Measurements from ENCODE around the gene LYPD6B. TPM values are rescaled to one million over a fixed set of nuclear protein-coding genes. Genes with fewer than 3 reads are reported as not detected.

The LYPD6B gene
- polyA plus RNA-seq, 1 experiment = 0.26 TPM

DNA sequence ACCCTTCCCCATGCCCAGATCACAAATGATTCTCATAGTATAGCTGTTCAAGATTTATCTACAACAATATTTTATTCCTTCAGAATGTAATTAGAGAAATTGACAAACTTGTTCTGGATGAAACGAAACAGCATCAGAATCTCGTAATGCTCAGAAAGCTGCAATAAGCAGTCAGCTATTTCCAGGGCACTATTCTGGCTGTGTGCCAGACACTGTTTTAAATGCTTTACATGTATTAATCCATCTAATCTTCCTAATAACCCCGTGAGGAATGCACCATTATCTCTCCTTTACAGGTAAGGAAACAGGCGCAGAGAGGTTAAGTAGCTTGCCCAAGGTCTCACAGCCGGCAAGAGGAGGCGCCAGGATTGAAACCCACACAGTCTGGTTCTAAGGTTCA is 10.1 kb upstream of the LYPD6B start:
- peaks cover 6% of the 10 kb centered on the region for H3K27me3 ChIP-seq (ENCODE audit: control insufficient read depth, insufficient read depth, low read length)
- H3K9me3 ChIP-seq (ENCODE audit: control insufficient read depth, insufficient read depth, low read length) = no peaks in the 10 kb centered on the region
- TF ChIP-seq, protein P1, sequence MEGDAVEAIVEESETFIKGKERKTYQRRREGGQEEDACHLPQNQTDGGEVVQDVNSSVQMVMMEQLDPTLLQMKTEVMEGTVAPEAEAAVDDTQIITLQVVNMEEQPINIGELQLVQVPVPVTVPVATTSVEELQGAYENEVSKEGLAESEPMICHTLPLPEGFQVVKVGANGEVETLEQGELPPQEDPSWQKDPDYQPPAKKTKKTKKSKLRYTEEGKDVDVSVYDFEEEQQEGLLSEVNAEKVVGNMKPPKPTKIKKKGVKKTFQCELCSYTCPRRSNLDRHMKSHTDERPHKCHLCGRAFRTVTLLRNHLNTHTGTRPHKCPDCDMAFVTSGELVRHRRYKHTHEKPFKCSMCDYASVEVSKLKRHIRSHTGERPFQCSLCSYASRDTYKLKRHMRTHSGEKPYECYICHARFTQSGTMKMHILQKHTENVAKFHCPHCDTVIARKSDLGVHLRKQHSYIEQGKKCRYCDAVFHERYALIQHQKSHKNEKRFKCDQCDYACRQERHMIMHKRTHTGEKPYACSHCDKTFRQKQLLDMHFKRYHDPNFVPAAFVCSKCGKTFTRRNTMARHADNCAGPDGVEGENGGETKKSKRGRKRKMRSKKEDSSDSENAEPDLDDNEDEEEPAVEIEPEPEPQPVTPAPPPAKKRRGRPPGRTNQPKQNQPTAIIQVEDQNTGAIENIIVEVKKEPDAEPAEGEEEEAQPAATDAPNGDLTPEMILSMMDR (IDR thresholded peaks at IDR 0.05; ENCODE audit: low read depth, low read length) = no peak
- CTCF ChIA-PET = interaction anchor here (0.9 to 2.4 kb wide), 2 partner anchors 11 to 533 kb away, joined by 7 to 14 read pairs; no protein-coding TSS in a partner anchor
- no peak overlapping the region for H3K4me3 ChIP-seq (ENCODE audit: low read depth, low read length)
- no peak overlapping the region for H3K27ac ChIP-seq (ENCODE audit: low read depth, low read length)
- DNase-seq (ENCODE audit: low read depth, low spot score) = no peak
- POLR2A ChIA-PET = no interaction called here

DNA sequence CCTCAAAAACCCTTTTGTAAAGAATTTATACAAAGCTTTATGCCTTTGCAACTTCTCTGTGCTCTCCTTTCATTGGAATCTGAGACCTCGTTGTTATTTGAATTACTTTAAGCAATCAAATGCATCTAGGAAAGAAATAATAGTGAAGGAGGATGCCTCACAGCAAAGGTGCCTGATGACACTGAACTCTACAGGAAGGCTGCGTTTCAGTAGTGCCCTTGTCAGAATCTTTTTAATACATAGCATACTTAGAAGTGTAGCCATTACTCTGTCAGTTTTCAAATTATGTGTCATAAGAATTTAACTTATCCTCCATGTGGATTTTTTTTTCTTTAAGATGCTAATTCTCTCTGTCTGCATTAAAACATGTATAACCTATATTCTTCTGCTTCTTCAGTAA is 9.6 kb upstream of the LYPD6B start:
- TF ChIP-seq, protein P1 (IDR thresholded peaks at IDR 0.05; ENCODE audit: low read depth, low read length) = no peak
- CTCF ChIA-PET = interaction anchor here (2.4 kb wide), 1 partner anchor 11 kb away, joined by 14 read pairs; no protein-coding TSS in a partner anchor
- Histone ChIP-seq H3K9me3 (ENCODE audit: control insufficient read depth, insufficient read depth, low read length) (no peaks in the 10 kb centered on the region), H3K27me3 (ENCODE audit: control insufficient read depth, insufficient read depth, low read length) (peaks cover 6% of the 10 kb centered on the region), H3K27ac (ENCODE audit: low read depth, low read length) (no peak overlapping the region), H3K4me3 (ENCODE audit: low read depth, low read length) (no peak overlapping the region)
- DNase-seq (ENCODE audit: low read depth, low spot score) = no peak
- POLR2A ChIA-PET = no interaction called here

DNA sequence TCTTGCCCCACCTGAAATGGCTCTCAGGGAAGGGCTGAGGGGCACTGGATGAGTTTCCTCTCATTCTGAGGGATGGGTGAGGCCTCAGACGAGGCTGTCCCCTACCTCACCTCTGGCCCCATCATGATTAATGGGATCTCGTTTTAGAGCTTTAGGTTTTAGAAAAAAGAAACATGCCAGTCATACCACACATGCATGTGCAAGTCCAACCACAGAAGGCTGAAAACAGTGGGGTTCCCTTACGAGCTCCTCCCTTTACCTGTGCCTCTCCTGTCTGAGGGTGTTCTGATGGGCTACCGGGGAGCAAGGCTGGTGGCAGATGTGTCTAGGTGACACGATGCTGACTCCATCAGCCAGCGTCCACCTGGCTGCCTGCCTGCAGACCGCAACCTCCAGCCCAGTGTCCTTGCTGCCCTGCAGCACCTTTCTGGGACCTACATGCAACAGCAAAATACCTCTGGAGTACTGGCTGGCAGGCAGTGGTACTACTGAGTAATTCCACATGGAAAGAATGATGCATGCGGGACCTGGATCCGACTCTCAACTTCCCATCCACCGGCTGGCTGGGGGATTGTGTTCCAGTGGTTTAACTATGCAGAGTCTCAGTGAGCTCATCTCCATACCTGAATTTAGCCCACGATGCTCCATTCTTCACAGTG is 9.1 kb upstream of the LYPD6B start:
- DNase-seq (ENCODE audit: low read depth, low spot score) = no peak
- CTCF ChIA-PET = interaction anchor here (0.5 to 2.4 kb wide), 2 partner anchors 12 to 286 kb away, joined by 4 to 14 read pairs; no protein-coding TSS in a partner anchor
- Histone ChIP-seq H3K4me3 (ENCODE audit: low read depth, low read length) (no peak overlapping the region), H3K9me3 (ENCODE audit: control insufficient read depth, insufficient read depth, low read length) (no peaks in the 10 kb centered on the region), H3K27me3 (ENCODE audit: control insufficient read depth, insufficient read depth, low read length) (peaks cover 6% of the 10 kb centered on the region), H3K27ac (ENCODE audit: low read depth, low read length) (no peak overlapping the region)
- POLR2A ChIA-PET = no interaction called here
- TF ChIP-seq, protein P1 (IDR thresholded peaks at IDR 0.05; ENCODE audit: low read depth, low read length) = no peak

DNA sequence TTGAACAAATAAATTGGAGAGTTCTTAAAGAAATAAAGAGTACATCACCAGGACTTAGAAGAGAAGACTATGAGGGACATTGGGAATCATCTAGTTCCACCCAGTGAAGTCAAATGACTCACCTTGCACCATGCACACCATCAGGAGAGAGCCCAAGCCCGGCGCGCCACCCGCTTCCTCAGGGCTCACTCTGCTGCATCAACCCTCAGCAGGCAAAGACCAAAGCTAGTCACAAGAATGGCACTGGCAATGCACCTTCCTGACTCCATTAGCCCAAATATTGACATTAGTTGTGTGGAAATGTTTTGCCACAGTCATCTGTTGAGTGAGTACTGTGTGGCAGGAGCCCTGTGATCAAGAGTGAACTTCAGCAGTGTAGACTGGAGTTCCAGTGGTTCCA is 7.1 kb upstream of the LYPD6B start:
- Histone ChIP-seq H3K27ac (ENCODE audit: low read depth, low read length) (no peak overlapping the region), H3K9me3 (ENCODE audit: control insufficient read depth, insufficient read depth, low read length) (no peaks in the 10 kb centered on the region), H3K27me3 (ENCODE audit: control insufficient read depth, insufficient read depth, low read length) (peaks cover 10% of the 10 kb centered on the region), H3K4me3 (ENCODE audit: low read depth, low read length) (no peak overlapping the region)
- ChIA-PET POLR2A (no interaction called here), CTCF (interaction anchor here (1.1 to 2.9 kb wide), 2 partner anchors 14 to 530 kb away, joined by 4 to 19 read pairs; no protein-coding TSS in a partner anchor)
- TF ChIP-seq, protein P1 (IDR thresholded peaks at IDR 0.05; ENCODE audit: low read depth, low read length) = no peak
- no peak for DNase-seq (ENCODE audit: low read depth, low spot score)

DNA sequence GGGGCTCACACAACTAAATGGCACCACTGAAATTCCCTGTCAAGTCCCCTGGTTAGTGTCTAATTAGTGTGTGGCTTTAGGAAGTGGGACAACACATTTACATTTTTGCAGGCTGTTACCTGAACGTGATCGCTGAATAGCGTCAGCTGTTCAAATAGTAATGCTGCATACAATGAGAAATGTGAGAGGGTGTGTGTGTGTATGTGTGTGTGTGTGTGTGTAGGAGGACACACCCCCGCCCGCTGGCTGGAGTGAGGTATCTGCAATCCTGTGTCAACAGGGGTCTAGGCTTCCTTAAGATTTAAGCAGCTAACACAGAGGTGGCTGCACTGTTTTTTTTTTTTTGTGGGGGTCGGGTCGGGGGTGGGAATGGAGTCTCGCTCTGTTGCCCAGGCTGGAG is 4.8 kb upstream of the LYPD6B start:
- TF ChIP-seq, protein P1 (IDR thresholded peaks at IDR 0.05; ENCODE audit: low read depth, low read length) = no peak
- H3K27me3 ChIP-seq (ENCODE audit: control insufficient read depth, insufficient read depth, low read length) = peaks cover 24% of the 10 kb centered on the region
- no peak for DNase-seq (ENCODE audit: low read depth, low spot score)
- H3K27ac ChIP-seq (ENCODE audit: low read depth, low read length) = no peak overlapping the region
- H3K4me3 ChIP-seq (ENCODE audit: low read depth, low read length) = no peak overlapping the region
- ChIA-PET CTCF (interaction anchor here (0.9 to 1.1 kb wide), 2 partner anchors 12 to 16 kb away, joined by 3 to 4 read pairs; no protein-coding TSS in a partner anchor), POLR2A (no interaction called here)
- H3K9me3 ChIP-seq (ENCODE audit: control insufficient read depth, insufficient read depth, low read length) = no peaks in the 10 kb centered on the region

Measured in AG04450 (cell line).